Measurements from ENCODE around the gene PTGES3.

DNA sequence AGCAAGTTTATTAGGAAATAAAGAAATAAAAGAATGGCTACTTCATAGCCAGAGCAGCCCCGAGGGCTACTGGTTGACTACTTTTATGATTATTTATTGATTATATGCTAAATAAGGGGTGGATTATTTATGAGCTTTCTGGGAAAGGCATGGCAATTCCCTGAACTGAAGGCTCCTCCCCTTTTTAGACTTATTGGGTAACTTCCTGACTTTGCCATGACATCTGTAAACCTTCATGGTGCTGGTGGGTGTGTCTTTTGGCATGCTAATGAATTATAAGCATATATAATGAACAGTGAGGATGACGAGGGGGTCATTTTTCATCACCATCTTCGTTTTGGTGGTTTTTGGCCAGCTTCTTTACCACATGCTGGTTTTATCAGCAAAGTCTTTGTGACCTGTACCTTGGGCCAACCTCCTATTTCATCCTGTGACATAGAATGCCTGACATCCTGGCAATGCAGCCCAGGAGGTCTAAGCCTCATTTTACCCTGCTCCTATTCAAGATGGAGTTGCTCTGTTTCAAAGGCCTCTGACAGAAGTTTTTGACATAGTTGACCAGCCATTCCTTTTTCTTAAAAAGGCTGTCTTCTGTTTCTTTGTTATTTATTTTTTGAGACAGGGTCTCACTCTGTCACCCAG, 11.1 kb upstream of the PTGES3 start:
- no peak for TF ChIP-seq CTCF (IDR thresholded peaks at IDR 0.05; ENCODE audit: poor library complexity)
- TF ChIP-seq EZH2 (IDR thresholded peaks at IDR 0.05; ENCODE audit: borderline replicate concordance), result no peak
- TF ChIP-seq EZH2phosphoT487 (IDR thresholded peaks at IDR 0.05; ENCODE audit: low read depth, severe bottlenecking, unreplicated experiment), result no peak
